Smooth muscle cell (in vitro differentiated cells): ENCODE data around the gene PPWD1. TPM values are rescaled to one million over a fixed set of nuclear protein-coding genes. Genes with fewer than 3 reads are reported as not detected.

ENCODE experiments used
- DNase-seq: peaks from one replicate; lab custom pipeline; 2025; ENCODE audit not compliant: unreplicated experiment; lab: John Stamatoyannopoulos, UW
- H2AFZ ChIP-seq: fragments of 200-600 bp; sonication (generic); 2 replicates; pipeline ENCODE4 v1.6.0; 2016; ENCODE audit warnings: antibody characterized with exemption, low read depth, mild to moderate bottlenecking
- H3F3A ChIP-seq: fragments of 200-600 bp; sonication (generic); 2 replicates; pipeline ENCODE4 v1.6.0; 2017; ENCODE audit warnings: antibody characterized with exemption, low read depth
- H3K27ac ChIP-seq: fragments of 200-600 bp; sonication (generic); 2 replicates; pipeline ENCODE4 v1.5.1; 2016; ENCODE audit warnings: low read depth, mild to moderate bottlenecking
- H3K27me3 ChIP-seq: fragments of 200-600 bp; sonication (generic); 2 replicates; pipeline ENCODE4 v1.6.1; 2016; ENCODE audit warnings: low read depth, mild to moderate bottlenecking
- H3K36me3 ChIP-seq: fragments of 200-600 bp; sonication (generic); 2 replicates; pipeline ENCODE4 v1.5.1; 2016; ENCODE audit warnings: low read depth
- H3K4me1 ChIP-seq: fragments of 200-600 bp; sonication (generic); 2 replicates; pipeline ENCODE4 v1.5.1; 2016; ENCODE audit warnings: low read depth
- H3K4me2 ChIP-seq: fragments of 200-600 bp; sonication (generic); 2 replicates; pipeline ENCODE4 v1.6.0; 2016; ENCODE audit warnings: mild to moderate bottlenecking
- H3K4me3 ChIP-seq: fragments of 200-600 bp; sonication (generic); 2 replicates; pipeline ENCODE4 v1.5.1; 2016; ENCODE audit warnings: mild to moderate bottlenecking
- H3K79me2 ChIP-seq: fragments of 200-600 bp; sonication (generic); 2 replicates; pipeline ENCODE4 v1.6.0; 2016; ENCODE audit warnings: low read depth, mild to moderate bottlenecking
- H3K9ac ChIP-seq: fragments of 200-600 bp; sonication (generic); 2 replicates; pipeline ENCODE4 v1.6.0; 2016; ENCODE audit warnings: low read depth
- H3K9me3 ChIP-seq: fragments of 200-600 bp; sonication (generic); replicated peaks from 2 replicates; pipeline ENCODE4 v1.5.1; 2016; ENCODE audit warnings: low read depth
- H4K20me1 ChIP-seq: fragments of 200-600 bp; sonication (generic); 2 replicates; pipeline ENCODE4 v1.6.0; 2016; ENCODE audit warnings: low read depth
- WGBS: methylation state at CpG from one replicate; pipeline ENCODE4 v1.1.7; 2016; ENCODE audit warnings: low lambda C conversion rate; 5-methylcytosine and 5-hydroxymethylcytosine counted together
- polyA plus RNA-seq: library from polyadenylated mRNA; unstranded; fragments of >200 nt; fragmentation: Nextera tagmentation; extraction: Ambion mirVana; gene quantifications from 2 replicates; pipeline ENCODE4 v1.2.1, GENCODE V29; 2016
- total RNA-seq: library from RNA; depleted of rRNA; stranded (reverse); fragments of >200 nt; gene quantifications from 2 replicates; pipeline ENCODE4 v1.2.3, GENCODE V29; 2014
- TF ChIP-seq, protein P1 (sequence below): fragments of 200-600 bp; sonication (generic); IDR thresholded peaks from 2 replicates; pipeline ENCODE4 v1.5.1; 2017; ENCODE audit warnings: borderline replicate concordance, mild to moderate bottlenecking, antibody characterized with exemption; ENCODE audit not compliant: insufficient read depth, poor library complexity, severe bottlenecking

Gene PPWD1
- total and polyA plus RNA-seq, 2 experiments from 2014 or later, result 21.5 to 56.9 TPM

DNA sequence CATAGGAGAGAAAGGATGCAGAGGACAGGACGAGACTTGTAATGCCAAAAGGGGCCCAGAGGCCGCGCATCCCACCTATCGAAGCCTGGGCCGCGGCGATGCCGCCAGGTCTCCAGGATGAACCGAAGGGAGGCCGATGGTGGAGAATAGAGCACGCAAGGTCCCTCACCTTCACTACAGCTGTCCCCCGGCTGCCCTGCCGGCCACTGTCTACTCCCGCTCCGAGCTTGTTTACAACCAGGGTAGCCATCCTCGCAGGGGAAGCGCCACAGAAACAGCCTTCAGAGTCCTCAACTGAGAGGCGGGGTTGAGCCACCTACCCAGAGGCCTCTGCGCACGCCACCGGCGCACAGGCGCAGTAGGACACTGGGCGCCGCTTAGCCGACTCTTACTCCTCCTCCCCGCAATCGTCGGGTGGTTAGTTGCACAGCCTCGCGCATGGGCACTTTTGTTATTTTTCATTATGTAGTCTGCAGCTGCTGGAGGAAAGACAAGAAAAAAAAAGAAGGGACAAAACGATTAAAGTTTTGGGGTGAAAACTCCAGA, 61.0 kb downstream of the PPWD1 start, which contains the start of gene TRIM23:
TRIM23 (minus strand) TSS at position 309 of the 546 bp plus-strand sequence; CDS start at position 250, 59 bp downstream.
- H3K9ac ChIP-seq, result peak within 1 kb of the TSS; percentile 92
- peaks cover 19% of the 10 kb centered on the region for H3K4me1 ChIP-seq
- peak within 1 kb of the TSS; percentile 98 for H3K4me2 ChIP-seq
- H3K27ac ChIP-seq, result peak within 1 kb of the TSS; percentile 90
- H3K4me3 ChIP-seq, result peak within 1 kb of the TSS; percentile 98
- peak within 1 kb of the TSS; percentile 100 for H2AFZ ChIP-seq
- H4K20me1 ChIP-seq, result peaks cover 8% of the 10 kb centered on the region
- peak; percentile 59 for DNase-seq
- no peaks in the 10 kb centered on the region for H3K27me3 ChIP-seq
- peaks cover 84% of the 10 kb centered on the region for H3K79me2 ChIP-seq
- no peaks in the 10 kb centered on the region for H3F3A ChIP-seq
- TF ChIP-seq, protein P1, sequence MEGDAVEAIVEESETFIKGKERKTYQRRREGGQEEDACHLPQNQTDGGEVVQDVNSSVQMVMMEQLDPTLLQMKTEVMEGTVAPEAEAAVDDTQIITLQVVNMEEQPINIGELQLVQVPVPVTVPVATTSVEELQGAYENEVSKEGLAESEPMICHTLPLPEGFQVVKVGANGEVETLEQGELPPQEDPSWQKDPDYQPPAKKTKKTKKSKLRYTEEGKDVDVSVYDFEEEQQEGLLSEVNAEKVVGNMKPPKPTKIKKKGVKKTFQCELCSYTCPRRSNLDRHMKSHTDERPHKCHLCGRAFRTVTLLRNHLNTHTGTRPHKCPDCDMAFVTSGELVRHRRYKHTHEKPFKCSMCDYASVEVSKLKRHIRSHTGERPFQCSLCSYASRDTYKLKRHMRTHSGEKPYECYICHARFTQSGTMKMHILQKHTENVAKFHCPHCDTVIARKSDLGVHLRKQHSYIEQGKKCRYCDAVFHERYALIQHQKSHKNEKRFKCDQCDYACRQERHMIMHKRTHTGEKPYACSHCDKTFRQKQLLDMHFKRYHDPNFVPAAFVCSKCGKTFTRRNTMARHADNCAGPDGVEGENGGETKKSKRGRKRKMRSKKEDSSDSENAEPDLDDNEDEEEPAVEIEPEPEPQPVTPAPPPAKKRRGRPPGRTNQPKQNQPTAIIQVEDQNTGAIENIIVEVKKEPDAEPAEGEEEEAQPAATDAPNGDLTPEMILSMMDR, result no peak
- no peaks in the 10 kb centered on the region for H3K36me3 ChIP-seq
- WGBS, result 1% methylated on average over 32 of the region's 32 CpGs
- no peaks in the 10 kb centered on the region for H3K9me3 ChIP-seq

DNA sequence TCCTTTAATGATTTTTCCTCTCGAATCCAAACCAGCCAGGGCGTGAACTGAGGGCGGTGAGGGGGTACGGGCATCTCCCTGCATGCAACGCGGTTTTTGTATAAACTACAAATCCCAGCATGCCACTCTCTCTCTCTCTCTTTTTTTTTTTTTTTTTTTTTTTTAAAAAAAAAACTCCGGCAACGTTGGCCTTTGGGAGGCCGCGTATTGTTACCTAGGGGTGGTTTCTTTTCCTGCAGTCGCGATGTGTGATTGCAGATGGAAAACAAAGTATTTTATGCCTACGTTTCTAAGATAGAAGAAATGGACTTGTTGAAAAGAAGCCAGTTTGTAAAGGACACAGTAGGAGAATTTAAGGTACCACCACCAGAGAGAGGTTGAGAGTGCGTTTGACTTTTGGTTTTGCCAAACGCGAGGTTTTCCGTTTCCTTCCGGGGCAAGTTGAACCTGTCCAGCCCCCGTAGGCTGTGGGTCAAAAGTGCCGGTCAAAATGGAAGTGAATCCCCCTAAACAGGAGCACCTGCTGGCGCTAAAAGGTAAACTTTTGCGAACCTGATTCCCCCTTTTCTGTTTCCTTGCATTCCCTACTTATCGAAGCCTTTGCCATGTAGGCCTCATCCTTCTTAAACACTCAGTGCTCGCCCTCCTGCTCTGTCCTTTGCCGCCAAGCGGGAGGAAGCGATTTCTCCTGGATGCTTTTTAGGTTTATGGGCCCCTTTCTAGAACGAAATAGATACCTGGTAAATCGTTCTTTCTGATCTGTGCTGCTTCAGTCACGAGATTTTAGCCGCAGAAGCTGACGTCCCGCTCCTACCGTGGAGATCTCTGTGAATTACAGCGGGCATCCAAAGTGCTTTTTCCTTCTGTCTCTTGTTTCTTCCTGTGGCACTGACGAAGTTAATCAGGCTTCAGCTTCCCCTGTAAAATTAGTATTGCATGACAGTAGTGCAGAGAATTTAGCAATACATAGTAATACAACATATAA, 61.8 kb downstream of the PPWD1 start, which contains the start of the genes SHLD3 and TRAPPC13:
SHLD3 (plus strand) TSS at position 457 of the 985 bp plus-strand sequence. CDS start 4,561 bp downstream, outside the sequence.
TRAPPC13 (plus strand) TSS at position 457 of the 985 bp plus-strand sequence; CDS start at position 491, 34 bp downstream.
- WGBS, result 2% methylated on average over 36 of the region's 36 CpGs
- peak; percentile 11 for DNase-seq
- TF ChIP-seq, protein P1, result no peak

DNA sequence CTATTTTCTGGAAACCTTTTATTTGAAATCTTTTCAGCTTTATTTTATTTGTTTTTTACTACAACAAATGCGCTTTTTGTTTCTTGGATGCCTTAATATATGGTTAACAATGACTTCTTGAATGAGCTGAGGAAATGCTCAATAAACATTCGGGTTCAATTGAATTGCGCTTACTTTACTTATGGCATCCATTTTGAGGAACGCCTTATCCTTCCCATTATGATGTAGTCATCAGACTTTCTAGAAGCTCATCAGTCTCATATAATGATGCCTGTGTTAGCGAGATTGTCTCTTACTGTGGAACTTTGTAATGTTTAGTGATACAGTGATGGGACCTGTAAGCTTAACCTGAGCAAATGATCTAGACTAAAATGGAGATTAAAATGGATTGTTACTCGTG, 62.6 kb downstream of the PPWD1 start:
- H3K27ac ChIP-seq, result peak overlapping the region; percentile 90
- H3K79me2 ChIP-seq, result peaks cover 82% of the 10 kb centered on the region
- no peaks in the 10 kb centered on the region for H3K36me3 ChIP-seq
- TF ChIP-seq, protein P1, result no peak
- peaks cover 19% of the 10 kb centered on the region for H3K4me1 ChIP-seq
- WGBS, result 66% methylated on average over 6 of the region's 6 CpGs
- peak overlapping the region; percentile 100 for H2AFZ ChIP-seq
- H3K27me3 ChIP-seq, result no peaks in the 10 kb centered on the region
- H3K9ac ChIP-seq, result peak overlapping the region; percentile 92
- peak overlapping the region; percentile 98 for H3K4me3 ChIP-seq
- peak overlapping the region; percentile 98 for H3K4me2 ChIP-seq
- no peaks in the 10 kb centered on the region for H4K20me1 ChIP-seq
- H3F3A ChIP-seq, result no peaks in the 10 kb centered on the region
- DNase-seq, result no peak
- H3K9me3 ChIP-seq, result no peaks in the 10 kb centered on the region

More for the DNA sequence above, 61.8 kb downstream of the PPWD1 start, which contains the start of the genes SHLD3 and TRAPPC13:
- Histone ChIP-seq H4K20me1 (peaks cover under 1% of the 10 kb centered on the region), H3K4me2 (peak within 1 kb of the TSS; percentile 98), H3K4me3 (peak within 1 kb of the TSS; percentile 98), H3K36me3 (no peaks in the 10 kb centered on the region), H3K79me2 (peaks cover 84% of the 10 kb centered on the region), H3K27me3 (no peaks in the 10 kb centered on the region), H3K9me3 (no peaks in the 10 kb centered on the region), H3F3A (no peaks in the 10 kb centered on the region), H2AFZ (peak within 1 kb of the TSS; percentile 100), H3K4me1 (peaks cover 19% of the 10 kb centered on the region), H3K9ac (peak within 1 kb of the TSS; percentile 92), H3K27ac (peak within 1 kb of the TSS; percentile 90)
